ENCODE results near the gene SYCP2. TPM values are rescaled to one million over a fixed set of nuclear protein-coding genes. Genes with fewer than 3 reads are reported as not detected.
A peak's percentile ranks its signal among the peaks of the same experiment; 100 is the strongest.

The SYCP2 gene
- polyA plus RNA-seq, 1 of the 3 experiments (the other 2 are of a cell fraction), result 0.76 TPM

DNA sequence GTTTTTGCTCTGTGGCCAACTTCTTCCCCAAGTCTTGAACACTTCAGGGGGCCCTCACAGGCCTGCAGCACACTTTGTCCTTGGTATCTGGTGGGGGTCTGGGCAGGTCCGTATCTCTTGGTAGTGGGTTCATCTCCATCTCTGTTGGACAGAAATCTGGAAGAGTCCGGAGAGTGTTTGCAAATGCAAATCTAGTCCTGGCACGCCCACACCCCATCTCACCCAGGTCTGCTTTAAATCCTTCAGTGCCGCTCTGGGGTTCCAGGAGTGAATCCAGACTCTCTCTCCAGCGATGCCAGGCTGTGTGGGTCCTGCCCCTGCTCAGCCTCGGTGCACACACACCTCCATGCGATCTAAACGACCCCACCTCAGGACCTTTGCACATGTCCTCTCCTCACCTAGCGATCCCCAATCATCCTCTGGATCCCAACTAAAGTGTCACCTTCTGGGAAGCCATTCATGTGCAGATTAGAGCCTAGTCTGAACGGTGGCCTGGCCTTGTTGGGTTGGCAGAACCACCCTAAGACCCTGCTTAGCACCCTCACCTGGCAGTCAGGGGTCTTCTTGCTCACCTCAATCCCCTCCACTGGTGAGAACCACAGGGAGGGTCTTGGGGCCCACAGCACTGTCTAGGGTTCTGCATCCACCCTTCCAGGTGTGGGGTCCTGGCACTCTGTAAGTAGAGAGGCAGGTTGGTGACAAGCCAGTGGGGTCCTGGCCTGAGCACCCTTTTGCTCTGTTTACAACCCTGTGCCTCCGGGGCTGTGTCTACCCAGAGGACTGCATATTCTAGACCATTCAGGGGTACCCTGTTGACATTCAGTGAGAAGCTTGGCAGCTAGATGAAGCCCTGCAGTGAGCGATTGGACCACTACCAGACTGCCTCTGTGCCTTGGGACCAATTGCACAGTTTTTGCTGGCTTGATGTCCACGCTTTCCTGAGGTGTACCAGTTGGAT, 100.8 kb downstream of the SYCP2 start:
- no peaks in the 10 kb centered on the region for H3K27me3 ChIP-seq (ENCODE audit: insufficient read depth)
- no peaks in the 10 kb centered on the region for H4K20me1 ChIP-seq (ENCODE audit: insufficient read depth)
- POLR2A ChIA-PET, result no interaction called here
- no peaks in the 10 kb centered on the region for H3K9me2 ChIP-seq
- TF ChIP-seq, protein P1, sequence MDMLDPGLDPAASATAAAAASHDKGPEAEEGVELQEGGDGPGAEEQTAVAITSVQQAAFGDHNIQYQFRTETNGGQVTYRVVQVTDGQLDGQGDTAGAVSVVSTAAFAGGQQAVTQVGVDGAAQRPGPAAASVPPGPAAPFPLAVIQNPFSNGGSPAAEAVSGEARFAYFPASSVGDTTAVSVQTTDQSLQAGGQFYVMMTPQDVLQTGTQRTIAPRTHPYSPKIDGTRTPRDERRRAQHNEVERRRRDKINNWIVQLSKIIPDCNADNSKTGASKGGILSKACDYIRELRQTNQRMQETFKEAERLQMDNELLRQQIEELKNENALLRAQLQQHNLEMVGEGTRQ (IDR thresholded peaks at IDR 0.05; ENCODE audit: borderline replicate concordance, low read depth, low read length), result no peak
- TF ChIP-seq CHD2 (IDR thresholded peaks at IDR 0.05; ENCODE audit: low read length, partially characterized antibody), result no peak
- no peak for TF ChIP-seq TAF1 (IDR thresholded peaks at IDR 0.05; ENCODE audit: borderline replicate concordance, low read depth, low read length)
- TF ChIP-seq, protein P2, sequence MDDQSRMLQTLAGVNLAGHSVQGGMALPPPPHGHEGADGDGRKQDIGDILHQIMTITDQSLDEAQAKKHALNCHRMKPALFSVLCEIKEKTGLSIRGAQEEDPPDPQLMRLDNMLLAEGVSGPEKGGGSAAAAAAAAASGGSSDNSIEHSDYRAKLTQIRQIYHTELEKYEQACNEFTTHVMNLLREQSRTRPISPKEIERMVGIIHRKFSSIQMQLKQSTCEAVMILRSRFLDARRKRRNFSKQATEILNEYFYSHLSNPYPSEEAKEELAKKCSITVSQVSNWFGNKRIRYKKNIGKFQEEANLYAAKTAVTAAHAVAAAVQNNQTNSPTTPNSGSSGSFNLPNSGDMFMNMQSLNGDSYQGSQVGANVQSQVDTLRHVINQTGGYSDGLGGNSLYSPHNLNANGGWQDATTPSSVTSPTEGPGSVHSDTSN (IDR thresholded peaks at IDR 0.05), result no peak
- no peak for TF ChIP-seq JUND (IDR thresholded peaks at IDR 0.05)
- no peak for TF ChIP-seq GATA2 (CRISPR knock-in tag; IDR thresholded peaks at IDR 0.05)
- no peak for TF ChIP-seq RCOR1 (IDR thresholded peaks at IDR 0.05; ENCODE audit: low read length)
- TF ChIP-seq SIN3A (IDR thresholded peaks at IDR 0.05; ENCODE audit: borderline replicate concordance, low read depth, low read length), result no peak
- TF ChIP-seq TEAD4 (IDR thresholded peaks at IDR 0.05; ENCODE audit: borderline replicate concordance, insufficient read depth), result no peak
- no peaks in the 10 kb centered on the region for H3K36me3 ChIP-seq (replicated peaks in 1 of 2; ENCODE audit: control insufficient read depth in 1 of 2, insufficient read depth in 2 of 2, low read length in 1 of 2)
- no peak overlapping the region for H3K4me3 ChIP-seq (ENCODE audit: low read depth in 2 of 2, low read length in 1 of 2)
- no peaks in the 10 kb centered on the region for H3K79me2 ChIP-seq (ENCODE audit: insufficient read depth)
- H3F3A ChIP-seq (replicated peaks; ENCODE audit: insufficient read depth), result peaks cover 8% of the 10 kb centered on the region
- H3K9me3 ChIP-seq, result no peaks in the 10 kb centered on the region
- no peak overlapping the region for H2AFZ ChIP-seq (ENCODE audit: low read depth)
- H3K27ac ChIP-seq (ENCODE audit: low read depth in 2 of 2, low read length in 1 of 2), result no peak overlapping the region
- WGBS (ENCODE audit: low lambda C conversion rate), result 35% methylated on average over 9 of the region's 13 CpGs
- H3K9ac ChIP-seq, result no peak overlapping the region
- CTCF ChIA-PET, result interaction anchor here (0.9 to 9.3 kb wide), 4 partner anchors 17 to 272 kb away, joined by 3 to 111 read pairs (median 6); no protein-coding TSS in a partner anchor
- peaks cover 0 to 31% of the 10 kb centered on the region in 2 experiments; a peak in 1 of 4 replicates for H3K4me1 ChIP-seq (ENCODE audit: control insufficient read depth in 1 of 2, insufficient read depth in 2 of 2, low read depth in 1 of 2, low read length in 1 of 2)
- no peak overlapping the region for H3K4me2 ChIP-seq
- DNase-seq, result peak; percentile 7

DNA sequence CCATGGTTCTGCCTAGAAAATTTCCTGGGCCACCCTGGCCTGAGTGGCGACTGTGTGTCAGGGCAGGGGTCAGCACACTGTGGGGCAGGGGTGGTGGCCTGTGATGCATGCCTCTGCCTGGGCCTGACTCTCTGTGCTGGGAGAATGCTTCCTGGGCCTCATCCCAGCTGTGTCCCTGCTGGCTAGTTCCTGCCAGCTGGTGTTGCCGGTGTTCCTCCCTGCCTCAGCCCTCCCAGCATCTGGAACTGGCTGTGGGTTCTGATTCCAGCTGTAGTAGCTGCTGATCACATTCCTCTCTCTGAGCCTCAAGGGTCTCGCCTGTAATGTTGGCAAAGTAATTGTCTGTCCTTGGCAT, 101.5 kb downstream of the SYCP2 start:
- H3K4me1 ChIP-seq (ENCODE audit: control insufficient read depth in 1 of 2, insufficient read depth in 2 of 2, low read depth in 1 of 2, low read length in 1 of 2), result peaks cover 0 to 31% of the 10 kb centered on the region in 2 experiments; a peak in 1 of 4 replicates
- H3K36me3 ChIP-seq (replicated peaks in 1 of 2; ENCODE audit: control insufficient read depth in 1 of 2, insufficient read depth in 2 of 2, low read length in 1 of 2), result no peaks in the 10 kb centered on the region
- no peaks in the 10 kb centered on the region for H4K20me1 ChIP-seq (ENCODE audit: insufficient read depth)
- WGBS (ENCODE audit: low lambda C conversion rate), result 40% methylated on average over 2 of the region's 3 CpGs
- H3K4me2 ChIP-seq, result no peak overlapping the region
- H3K9me3 ChIP-seq, result no peaks in the 10 kb centered on the region
- H3K9ac ChIP-seq, result no peak overlapping the region
- peaks cover 8% of the 10 kb centered on the region for H3F3A ChIP-seq (replicated peaks; ENCODE audit: insufficient read depth)
- peak; percentile 11 for DNase-seq
- no peaks in the 10 kb centered on the region for H3K27me3 ChIP-seq (ENCODE audit: insufficient read depth)
- no peak overlapping the region for H3K4me3 ChIP-seq (ENCODE audit: low read depth in 2 of 2, low read length in 1 of 2)
- ChIA-PET CTCF (interaction anchor here (0.9 to 1.5 kb wide), 2 partner anchors 18 to 48 kb away, joined by 5 to 6 read pairs; no protein-coding TSS in a partner anchor), POLR2A (no interaction called here)
- no peaks in the 10 kb centered on the region for H3K79me2 ChIP-seq (ENCODE audit: insufficient read depth)
- H3K27ac ChIP-seq (ENCODE audit: low read depth in 2 of 2, low read length in 1 of 2), result no peak overlapping the region
- TF ChIP-seq RCOR1 (IDR thresholded peaks at IDR 0.05; ENCODE audit: low read length) (no peak), TAF1 (IDR thresholded peaks at IDR 0.05; ENCODE audit: borderline replicate concordance, low read depth, low read length) (no peak), TEAD4 (IDR thresholded peaks at IDR 0.05; ENCODE audit: borderline replicate concordance, insufficient read depth) (no peak)
- no peak overlapping the region for H2AFZ ChIP-seq (ENCODE audit: low read depth)
- H3K9me2 ChIP-seq, result no peaks in the 10 kb centered on the region
